C4-2B (cell line): ENCODE results near the gene NMBR.
"Not testable (repeated sequence)": the region's sequence is repeated elsewhere in the genome, so short reads cannot be mapped to it uniquely, and the experiment has no call there.

Experiments
- H3K27ac ChIP-seq: fragments of 450-650 bp; 2 replicates; pipeline ENCODE4 v1.5.1; 2017
- CTCF ChIP-seq: fragments of 450-650 bp; conservative IDR thresholded peaks from 2 replicates; pipeline ENCODE4 v1.5.1; 2017; ENCODE audit warnings: mild to moderate bottlenecking
- ZFX ChIP-seq: fragments of 450-650 bp; IDR thresholded peaks from 2 replicates; pipeline ENCODE4 v1.6.1; 2017

NMBR gene

GRCh38 chr6:142146828-142147662, at the start of gene NMBR, which contains the start of gene VTA1:
TSS of gene NMBR (minus strand) at chr6:142147122. CDS start at chr6:142088658, 58,464 bp downstream.
TSS of gene VTA1 (plus strand) at chr6:142147263. CDS start at chr6:142147288, 25 bp downstream.
- H3K27ac ChIP-seq = peak within 1 kb of the TSS; percentile 67
- TF ChIP-seq ZFX (no peak), CTCF (peak; percentile 95)

- H3K27ac ChIP-seq = no peak overlapping the region
- TF ChIP-seq CTCF = no peak
- no peak for TF ChIP-seq ZFX
These were observed 49.1 kb upstream of the NMBR start for GRCh38 chr6:142195862-142196541.

GRCh38 chr6:142193621-142194020, 46.7 kb upstream of the NMBR start:
- no peak for TF ChIP-seq ZFX
- TF ChIP-seq CTCF = no peak
- H3K27ac ChIP-seq = no peak overlapping the region

- H3K27ac ChIP-seq = no peak overlapping the region
- TF ChIP-seq ZFX (no peak), CTCF (no peak)
These were observed 45.4 kb upstream of the NMBR start for GRCh38 chr6:142192343-142192742.

- TF ChIP-seq CTCF (no peak), ZFX (no peak)
- no peak overlapping the region for H3K27ac ChIP-seq
These were observed 42.1 kb upstream of the NMBR start for GRCh38 chr6:142189057-142189456.

- H3K27ac ChIP-seq = not testable (repeated sequence)
These were observed 41.4 kb upstream of the NMBR start for GRCh38 chr6:142188341-142188740.

GRCh38 chr6:142187209-142187608, 40.3 kb upstream of the NMBR start:
- TF ChIP-seq CTCF (no peak), ZFX (no peak)
- H3K27ac ChIP-seq = no peak overlapping the region
